GM23338 (cell line): ENCODE measurements around the gene CAPZB.

Experiments used
- CREB1 ChIP-seq: fragments of 250-450 bp; sonication (Bioruptor Pico); IDR thresholded peaks from 2 replicates; pipeline ENCODE4 v1.5.0; 2020; ENCODE audit warnings: low read depth, mild to moderate bottlenecking, moderate library complexity
- EZH2 ChIP-seq: fragments of 200-600 bp; sonication (generic); IDR thresholded peaks from one replicate; pipeline ENCODE4 v1.8.0; 2017; ENCODE audit warnings: antibody characterized with exemption, mild to moderate bottlenecking, low read depth; ENCODE audit not compliant: unreplicated experiment
- EZH2phosphoT487 ChIP-seq: fragments of 200-600 bp; sonication (generic); IDR thresholded peaks from one replicate; pipeline ENCODE4 v1.8.1; 2018; ENCODE audit warnings: antibody characterized with exemption; ENCODE audit not compliant: unreplicated experiment
- JUNB ChIP-seq: IDR thresholded peaks from one replicate; pipeline ENCODE4 v1.6.1; 2016; ENCODE audit warnings: antibody characterized with exemption; ENCODE audit not compliant: unreplicated experiment
- POLR2AphosphoS5 ChIP-seq: IDR thresholded peaks from 2 replicates; pipeline ENCODE4 v1.6.1; 2016; ENCODE audit warnings: antibody characterized with exemption, low read depth
- STAT1 ChIP-seq: IDR thresholded peaks from one replicate; pipeline ENCODE4 v1.6.1; 2016; ENCODE audit warnings: antibody characterized with exemption; ENCODE audit not compliant: unreplicated experiment
- ZNF114 ChIP-seq: fragments of 250-450 bp; sonication (Bioruptor Pico); IDR thresholded peaks from 2 replicates; pipeline ENCODE4 v1.5.0; 2020; ENCODE audit warnings: mild to moderate bottlenecking, moderate library complexity
- TF ChIP-seq, protein P1 (sequence below), 2 experiments: fragments of 200-600 bp in 1 of 2; sonication (generic) in 1 of 2; conservative IDR thresholded peaks; 2 replicates each; pipeline versions ENCODE4 v1.5.1 to v1.6.1; 2016 to 2017; ENCODE audit warnings: antibody characterized with exemption in 2 of 2, low read depth in 2 of 2, mild to moderate bottlenecking in 2 of 2, moderate library complexity in 1 of 2
- TF ChIP-seq, protein P2 (sequence below): IDR thresholded peaks from 2 replicates; pipeline ENCODE4 v1.6.1; 2016; ENCODE audit warnings: antibody characterized with exemption

GRCh38 chr1:19418503-19418971 lies 66.8 kb downstream of the CAPZB start:
- TF ChIP-seq, protein P1, sequence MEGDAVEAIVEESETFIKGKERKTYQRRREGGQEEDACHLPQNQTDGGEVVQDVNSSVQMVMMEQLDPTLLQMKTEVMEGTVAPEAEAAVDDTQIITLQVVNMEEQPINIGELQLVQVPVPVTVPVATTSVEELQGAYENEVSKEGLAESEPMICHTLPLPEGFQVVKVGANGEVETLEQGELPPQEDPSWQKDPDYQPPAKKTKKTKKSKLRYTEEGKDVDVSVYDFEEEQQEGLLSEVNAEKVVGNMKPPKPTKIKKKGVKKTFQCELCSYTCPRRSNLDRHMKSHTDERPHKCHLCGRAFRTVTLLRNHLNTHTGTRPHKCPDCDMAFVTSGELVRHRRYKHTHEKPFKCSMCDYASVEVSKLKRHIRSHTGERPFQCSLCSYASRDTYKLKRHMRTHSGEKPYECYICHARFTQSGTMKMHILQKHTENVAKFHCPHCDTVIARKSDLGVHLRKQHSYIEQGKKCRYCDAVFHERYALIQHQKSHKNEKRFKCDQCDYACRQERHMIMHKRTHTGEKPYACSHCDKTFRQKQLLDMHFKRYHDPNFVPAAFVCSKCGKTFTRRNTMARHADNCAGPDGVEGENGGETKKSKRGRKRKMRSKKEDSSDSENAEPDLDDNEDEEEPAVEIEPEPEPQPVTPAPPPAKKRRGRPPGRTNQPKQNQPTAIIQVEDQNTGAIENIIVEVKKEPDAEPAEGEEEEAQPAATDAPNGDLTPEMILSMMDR (conservative IDR thresholded peaks at IDR 0.05; ENCODE audit: low read depth in 2 of 2), result no peak
- TF ChIP-seq EZH2, result no peak
- no peak for TF ChIP-seq CREB1 (CRISPR knock-in tag)
- no peak for TF ChIP-seq POLR2AphosphoS5
- TF ChIP-seq JUNB, result no peak
- TF ChIP-seq, protein P2, sequence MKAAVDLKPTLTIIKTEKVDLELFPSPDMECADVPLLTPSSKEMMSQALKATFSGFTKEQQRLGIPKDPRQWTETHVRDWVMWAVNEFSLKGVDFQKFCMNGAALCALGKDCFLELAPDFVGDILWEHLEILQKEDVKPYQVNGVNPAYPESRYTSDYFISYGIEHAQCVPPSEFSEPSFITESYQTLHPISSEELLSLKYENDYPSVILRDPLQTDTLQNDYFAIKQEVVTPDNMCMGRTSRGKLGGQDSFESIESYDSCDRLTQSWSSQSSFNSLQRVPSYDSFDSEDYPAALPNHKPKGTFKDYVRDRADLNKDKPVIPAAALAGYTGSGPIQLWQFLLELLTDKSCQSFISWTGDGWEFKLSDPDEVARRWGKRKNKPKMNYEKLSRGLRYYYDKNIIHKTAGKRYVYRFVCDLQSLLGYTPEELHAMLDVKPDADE, result no peak
- TF ChIP-seq EZH2phosphoT487, result no peak
- TF ChIP-seq STAT1, result no peak
- TF ChIP-seq ZNF114 (CRISPR knock-in tag), result no peak
